Neural cell (in vitro differentiated cells): ENCODE results near the gene CYP2W1. TPM values are rescaled to one million over a fixed set of nuclear protein-coding genes. Genes with fewer than 3 reads are reported as not detected.

Source experiments
- H2AFZ ChIP-seq: fragments of 200-600, 300-800 bp; sonication (generic), shearing (Covaris generic); 2 replicates; pipeline ENCODE4 v1.6.0; 2014; ENCODE audit warnings: low read depth, mild to moderate bottlenecking, antibody characterized with exemption, low read length, moderate library complexity
- H3F3A ChIP-seq: fragments of 200-600 bp; shearing (Covaris generic); 2 replicates; pipeline ENCODE4 v1.6.1; 2016; ENCODE audit warnings: mild to moderate bottlenecking, moderate library complexity, mixed read lengths, antibody characterized with exemption, low read length; ENCODE audit not compliant: insufficient read depth, poor library complexity, severe bottlenecking
- H3K27ac ChIP-seq: fragments of 200-600, 300-800 bp; sonication (generic), shearing (Covaris generic); 2 replicates; pipeline ENCODE4 v1.5.1; 2014; ENCODE audit warnings: mild to moderate bottlenecking, low read length, moderate library complexity
- H3K27me3 ChIP-seq: fragments of 300-800, 200-600 bp; sonication (generic), shearing (Covaris generic); 2 replicates; pipeline ENCODE4 v1.6.0; 2014; ENCODE audit warnings: mild to moderate bottlenecking, low read depth, low read length, moderate library complexity; ENCODE audit not compliant: insufficient read depth
- H3K36me3 ChIP-seq: fragments of 300-800, 200-600 bp; sonication (generic), shearing (Covaris generic); 2 replicates; pipeline ENCODE4 v1.5.1; 2014; ENCODE audit warnings: mild to moderate bottlenecking, antibody characterized with exemption, low read length, moderate library complexity; ENCODE audit not compliant: insufficient read depth
- H3K4me2 ChIP-seq: fragments of 300-800, 200-600 bp; sonication (generic), shearing (Covaris generic); 2 replicates; pipeline ENCODE4 v1.6.0; 2014; ENCODE audit warnings: mild to moderate bottlenecking, low read length
- H3K4me3 ChIP-seq: fragments of 300-800, 200-600 bp; sonication (generic), shearing (Covaris generic); 2 replicates; pipeline ENCODE4 v1.5.1; 2014; ENCODE audit warnings: mild to moderate bottlenecking, low read length, moderate library complexity
- H3K79me2 ChIP-seq: fragments of 200-600 bp; shearing (Covaris generic); replicated peaks from 2 replicates; pipeline ENCODE4 v1.6.0; 2014; ENCODE audit warnings: mild to moderate bottlenecking, low read length, moderate library complexity; ENCODE audit not compliant: insufficient read depth
- H3K9ac ChIP-seq: fragments of 300-800, 200-600 bp; sonication (generic), shearing (Covaris generic); 2 replicates; pipeline ENCODE4 v1.6.1; 2016; ENCODE audit warnings: mild to moderate bottlenecking, low read length, mixed read lengths
- H3K9me2 ChIP-seq: fragments of 200-600 bp; shearing (Covaris generic); 2 replicates; pipeline ENCODE4 v1.6.1; 2016; ENCODE audit warnings: mild to moderate bottlenecking, low read length, mixed read lengths; ENCODE audit not compliant: insufficient read depth
- H3K9me3 ChIP-seq: fragments of 200-600, 300-800 bp; sonication (generic), shearing (Covaris generic); 2 replicates; pipeline ENCODE4 v1.6.1; 2016; ENCODE audit warnings: mild to moderate bottlenecking, mixed run types, low read length, moderate library complexity, mixed read lengths
- H4K20me1 ChIP-seq: fragments of 200-600 bp; shearing (Covaris generic); 2 replicates; pipeline ENCODE4 v1.6.1; 2016; ENCODE audit warnings: mild to moderate bottlenecking, mixed run types; ENCODE audit not compliant: insufficient read depth
- CTCF ChIP-seq: fragments of 450-650 bp; IDR thresholded peaks from 2 replicates; pipeline ENCODE4 v1.5.1; 2014; ENCODE audit warnings: antibody characterized with exemption, mild to moderate bottlenecking, moderate library complexity; ENCODE audit not compliant: poor library complexity, severe bottlenecking
- EP300 ChIP-seq: fragments of 450-650 bp; conservative IDR thresholded peaks from 2 replicates; pipeline ENCODE4 v1.6.1; 2014; ENCODE audit warnings: antibody characterized with exemption, mild to moderate bottlenecking, moderate library complexity; ENCODE audit not compliant: poor library complexity, severe bottlenecking
- EZH2 ChIP-seq: fragments of 200-600, 300-800 bp; shearing (Covaris generic), sonication (generic); IDR thresholded peaks from 2 replicates; pipeline ENCODE4 v1.6.1; 2014; ENCODE audit warnings: antibody characterized with exemption, low read length, borderline replicate concordance, mild to moderate bottlenecking; ENCODE audit not compliant: insufficient read depth, poor library complexity, severe bottlenecking
- MXI1 ChIP-seq: fragments of 450-650 bp; conservative IDR thresholded peaks from 2 replicates; pipeline ENCODE4 v1.6.1; 2014; ENCODE audit warnings: antibody characterized with exemption, mild to moderate bottlenecking; ENCODE audit not compliant: poor library complexity, severe bottlenecking
- POLR2AphosphoS5 ChIP-seq: IDR thresholded peaks from 2 replicates; pipeline ENCODE4 v1.6.1; 2012
- RAD21 ChIP-seq: fragments of 450-650 bp; conservative IDR thresholded peaks from 2 replicates; pipeline ENCODE4 v1.6.1; 2014; ENCODE audit warnings: antibody characterized with exemption, mild to moderate bottlenecking, moderate library complexity
- REST ChIP-seq: IDR thresholded peaks from 2 replicates; pipeline ENCODE4 v1.6.1; 2012; ENCODE audit warnings: borderline replicate concordance
- SMC3 ChIP-seq: fragments of 450-650 bp; conservative IDR thresholded peaks from 2 replicates; pipeline ENCODE4 v1.6.1; 2014; ENCODE audit warnings: antibody characterized with exemption, mild to moderate bottlenecking, moderate library complexity; ENCODE audit not compliant: poor library complexity
- TAF1 ChIP-seq: IDR thresholded peaks from 2 replicates; pipeline ENCODE4 v1.6.1; 2012; ENCODE audit warnings: low read depth
- polyA plus RNA-seq: library from polyadenylated mRNA; depleted of rRNA; stranded (reverse); fragments of >200 nt; gene quantifications from 2 replicates; pipeline ENCODE4 v1.2.3, GENCODE V29; 2014

Gene CYP2W1
- polyA plus RNA-seq, 1 donor from 2014 or later = not detected

GRCh38 chr7:975702-976473 lies 7.1 kb upstream of the CYP2W1 start:
- Histone ChIP-seq H4K20me1 (no peaks in the 10 kb centered on the region), H3K4me2 (no peak overlapping the region), H3F3A (no peaks in the 10 kb centered on the region), H3K27me3 (no peaks in the 10 kb centered on the region), H3K9ac (no peak overlapping the region), H3K27ac (no peak overlapping the region), H3K9me2 (no peaks in the 10 kb centered on the region), H3K4me3 (peak overlapping the region; percentile 89), H3K79me2 (peaks cover 13% of the 10 kb centered on the region), H3K9me3 (no peaks in the 10 kb centered on the region), H2AFZ (peak overlapping the region; percentile 19), H3K36me3 (no peaks in the 10 kb centered on the region)
- TF ChIP-seq EP300 = no peak
- TF ChIP-seq SMC3 = no peak
- no peak for TF ChIP-seq EZH2
- TF ChIP-seq MXI1 = no peak
- no peak for TF ChIP-seq RAD21
- no peak for TF ChIP-seq POLR2AphosphoS5
- no peak for TF ChIP-seq CTCF
- TF ChIP-seq REST = no peak
- no peak for TF ChIP-seq TAF1

DNA sequence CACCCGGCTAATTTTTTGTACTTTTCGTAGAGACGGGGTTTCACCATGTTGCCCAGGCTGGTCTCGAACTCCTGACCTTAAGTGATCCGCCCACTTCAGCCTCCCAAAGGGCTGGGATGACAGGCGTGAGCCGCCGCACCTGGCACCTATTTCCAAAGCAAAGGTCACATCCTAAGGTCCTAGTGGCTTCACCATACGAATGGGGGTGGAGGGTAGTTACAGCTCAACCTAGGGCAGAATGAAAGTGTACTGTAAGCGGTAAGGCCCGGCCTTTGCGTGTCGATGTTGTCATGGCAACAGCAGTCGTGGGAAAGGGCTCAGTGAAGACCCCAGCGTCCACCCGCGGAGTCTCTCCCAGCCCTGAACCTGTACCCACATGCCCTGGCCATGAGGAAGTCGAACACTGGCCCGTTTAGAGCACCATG lies 6.1 kb upstream of the CYP2W1 start:
- no peak overlapping the region for H3K27ac ChIP-seq
- H3K4me3 ChIP-seq = no peak overlapping the region
- no peaks in the 10 kb centered on the region for H3K36me3 ChIP-seq
- H3F3A ChIP-seq = no peaks in the 10 kb centered on the region
- no peaks in the 10 kb centered on the region for H3K9me3 ChIP-seq
- H3K9ac ChIP-seq = no peak overlapping the region
- no peaks in the 10 kb centered on the region for H3K9me2 ChIP-seq
- H3K79me2 ChIP-seq = peaks cover 10% of the 10 kb centered on the region
- H2AFZ ChIP-seq = no peak overlapping the region
- no peaks in the 10 kb centered on the region for H4K20me1 ChIP-seq
- H3K4me2 ChIP-seq = no peak overlapping the region
- TF ChIP-seq MXI1 (no peak), TAF1 (no peak), POLR2AphosphoS5 (no peak), REST (no peak), EZH2 (no peak), SMC3 (no peak), RAD21 (no peak), EP300 (no peak), CTCF (no peak)
- no peaks in the 10 kb centered on the region for H3K27me3 ChIP-seq
